GM23248 (cell line): Measurements from ENCODE around the gene RNF40. TPM values are rescaled to one million over a fixed set of nuclear protein-coding genes. Genes with fewer than 3 reads are reported as not detected.
A peak's percentile ranks its signal among the peaks of the same experiment; 100 is the strongest.

ENCODE experiments used
- DNase-seq: peaks from one replicate; pipeline ENCODE4 v3.0.0-alpha.2; 2015
- H2AFZ ChIP-seq: fragments of 200-600 bp; sonication (generic); 2 replicates; pipeline ENCODE4 v1.6.1; 2016; ENCODE audit warnings: antibody characterized with exemption
- H3F3A ChIP-seq: fragments of 200-600 bp; sonication (generic); 2 replicates; pipeline ENCODE4 v1.6.1; 2016; ENCODE audit warnings: mild to moderate bottlenecking, antibody characterized with exemption, mixed run types; ENCODE audit not compliant: insufficient read depth
- H3K27ac ChIP-seq: fragments of 200-600 bp; sonication (generic); 2 replicates; pipeline ENCODE4 v1.5.1; 2016; ENCODE audit warnings: mild to moderate bottlenecking
- H3K27me3 ChIP-seq: fragments of 200-600 bp; sonication (generic); replicated peaks from 2 replicates; pipeline ENCODE4 v1.6.1; 2016; ENCODE audit warnings: mild to moderate bottlenecking; ENCODE audit not compliant: insufficient read depth
- H3K36me3 ChIP-seq: fragments of 200-600 bp; sonication (generic); 2 replicates; pipeline ENCODE4 v1.6.1; 2016; ENCODE audit warnings: low read depth, mild to moderate bottlenecking
- H3K4me1 ChIP-seq: fragments of 200-600 bp; sonication (generic); 2 replicates; pipeline ENCODE4 v1.6.1; 2016; ENCODE audit warnings: mild to moderate bottlenecking; ENCODE audit not compliant: insufficient read depth
- H3K4me2 ChIP-seq: fragments of 200-600 bp; sonication (generic); one replicate; pipeline ENCODE4 v1.6.1; 2016; ENCODE audit warnings: mild to moderate bottlenecking; ENCODE audit not compliant: unreplicated experiment
- H3K4me3 ChIP-seq: fragments of 200-600 bp; sonication (generic); 2 replicates; pipeline ENCODE4 v1.5.1; 2016; ENCODE audit warnings: mild to moderate bottlenecking
- H3K79me2 ChIP-seq: fragments of 200-600 bp; sonication (generic); 2 replicates; pipeline ENCODE4 v1.6.1; 2016; ENCODE audit warnings: mild to moderate bottlenecking; ENCODE audit not compliant: insufficient read depth
- H3K9ac ChIP-seq: fragments of 200-600 bp; sonication (generic); 2 replicates; pipeline ENCODE4 v1.6.1; 2016; ENCODE audit warnings: mild to moderate bottlenecking
- H3K9me2 ChIP-seq: fragments of 200-600 bp; sonication (generic); 2 replicates; pipeline ENCODE4 v1.6.1; 2016; ENCODE audit warnings: mixed run types, mild to moderate bottlenecking, moderate library complexity; ENCODE audit not compliant: insufficient read depth
- H3K9me3 ChIP-seq: fragments of 200-600 bp; sonication (generic); one replicate; pipeline ENCODE4 v1.6.1; 2017; ENCODE audit warnings: low read depth
- H4K20me1 ChIP-seq: fragments of 200-600 bp; sonication (generic); 2 replicates; pipeline ENCODE4 v1.6.0; 2016; ENCODE audit not compliant: insufficient read depth
- EZH2 ChIP-seq: fragments of 200-600 bp; sonication (generic); IDR thresholded peaks from 2 replicates; pipeline ENCODE4 v1.6.1; 2018; ENCODE audit warnings: antibody characterized with exemption, mild to moderate bottlenecking; ENCODE audit not compliant: insufficient read depth, poor library complexity, severe bottlenecking
- EZH2phosphoT487 ChIP-seq: fragments of 200-600 bp; sonication (generic); IDR thresholded peaks from 2 replicates; pipeline ENCODE4 v1.6.1; 2018; ENCODE audit warnings: antibody characterized with exemption, moderate library complexity, mild to moderate bottlenecking, low read depth; ENCODE audit not compliant: insufficient read depth
- WGBS, 2 experiments: methylation state at CpG; one replicate each; pipeline ENCODE4 v1.1.6; 2015 to 2017; ENCODE audit warnings: low lambda C conversion rate in 2 of 2, low coverage in 1 of 2; ENCODE audit errors: missing lambda C conversion rate in 2 of 2; 5-methylcytosine and 5-hydroxymethylcytosine counted together
- in situ Hi-C: fragments of 300-500 bp; cut with MboI; formaldehyde crosslinking; loops from 2 replicates; pipeline ENCODE4 v1.15.0; 2020
- polyA plus RNA-seq: library from polyadenylated mRNA; unstranded; fragments of >200 nt; fragmentation: Nextera tagmentation; extraction: Ambion mirVana; gene quantifications from 2 replicates; pipeline ENCODE4 v1.2.1, GENCODE V29; 2016
- total RNA-seq: library from RNA; depleted of rRNA; stranded (reverse); fragments of >200 nt; shearing (Covaris generic); gene quantifications from 2 replicates; pipeline ENCODE4 v1.2.3, GENCODE V29; 2014

Gene RNF40
- total and polyA plus RNA-seq, 2 experiments from 2014 or later: 71.2 to 97.9 TPM

GRCh38 chr16:30775392-30776188 lies 13.5 kb downstream of the RNF40 start:
- Histone ChIP-seq H3F3A (peaks cover 18% of the 10 kb centered on the region; the same call in 1 of the 2 replicates), H3K4me2 (peak overlapping the region; percentile 99), H2AFZ (peak overlapping the region; percentile 67), H3K4me3 (peak overlapping the region; percentile 79), H3K9me3 (no peaks in the 10 kb centered on the region), H3K27me3 (no peaks in the 10 kb centered on the region), H3K4me1 (peaks cover 12% of the 10 kb centered on the region; the same call in 1 of the 2 replicates), H3K9ac (peak overlapping the region; percentile 93), H3K9me2 (no peaks in the 10 kb centered on the region), H4K20me1 (no peaks in the 10 kb centered on the region), H3K36me3 (peaks cover 4% of the 10 kb centered on the region; the same call in 1 of the 2 replicates), H3K79me2 (0 out of 2 replicates have a peak, but pooled peaks cover 9% of the 10 kb centered on the region), H3K27ac (peak overlapping the region; percentile 74)
- peak; percentile 93 for DNase-seq
- no peak for TF ChIP-seq EZH2
- no peak for TF ChIP-seq EZH2phosphoT487
- in situ Hi-C loops: no loop called here
- 1% methylated on average over 47 to 80 of the region's 81 CpGs for WGBS, 2 experiments

DNA sequence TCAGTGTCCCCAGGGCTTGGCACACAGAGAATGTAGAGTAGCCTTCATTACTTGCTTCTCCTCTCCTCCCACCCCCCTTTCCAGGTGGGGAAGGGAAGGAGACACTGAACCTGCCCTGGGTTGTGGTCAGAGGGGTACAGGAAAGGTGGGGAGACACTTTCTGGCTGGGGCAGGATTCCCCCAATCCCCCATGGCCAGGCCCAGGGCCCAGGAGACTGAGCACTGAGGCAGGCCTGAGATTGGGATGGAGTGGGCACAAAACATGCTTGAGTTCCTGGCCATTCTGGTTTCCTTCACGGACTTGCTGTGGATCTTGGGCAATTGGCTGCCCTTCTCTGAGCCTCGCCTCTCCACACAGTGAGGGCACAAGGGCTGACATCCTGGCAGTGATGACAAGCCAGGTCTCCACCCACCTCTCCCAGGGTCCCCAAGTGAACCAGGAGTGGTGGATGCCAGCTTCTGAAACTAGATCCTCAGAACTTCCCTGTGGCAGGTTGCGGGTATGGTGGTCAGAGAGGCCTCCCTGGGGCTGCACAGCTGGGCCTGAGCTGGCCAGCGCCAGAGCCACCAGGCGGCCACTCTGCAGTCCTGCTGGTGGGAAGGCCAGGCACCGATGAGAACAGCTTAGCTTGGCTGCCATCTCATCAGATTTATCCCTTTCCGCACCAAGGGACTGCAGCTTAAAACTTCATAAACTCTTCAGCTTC lies 15.6 kb downstream of the RNF40 start:
- peak; percentile 20 for DNase-seq
- Histone ChIP-seq H3K9me2 (no peaks in the 10 kb centered on the region), H3K27ac (no peak overlapping the region), H3K36me3 (no peaks in the 10 kb centered on the region), H3K9me3 (no peaks in the 10 kb centered on the region), H3K4me3 (no peak overlapping the region), H4K20me1 (no peaks in the 10 kb centered on the region), H3F3A (peaks cover 14% of the 10 kb centered on the region; the same call in 1 of the 2 replicates), H3K9ac (no peak overlapping the region), H2AFZ (no peak overlapping the region), H3K4me2 (no peak overlapping the region), H3K79me2 (0 out of 2 replicates have a peak, but pooled peaks cover 8% of the 10 kb centered on the region), H3K27me3 (no peaks in the 10 kb centered on the region), H3K4me1 (peaks cover 12% of the 10 kb centered on the region; the same call in 1 of the 2 replicates)
- in situ Hi-C loops: no loop called here
- TF ChIP-seq EZH2 (no peak), EZH2phosphoT487 (no peak)
- WGBS, 2 experiments: 71 to 72% methylated on average over 7 of the region's 7 CpGs

GRCh38 chr16:30778549-30779244 lies 16.6 kb downstream of the RNF40 start:
- Histone ChIP-seq H2AFZ (no peak overlapping the region), H3K4me3 (no peak overlapping the region), H3K4me1 (peaks cover 12% of the 10 kb centered on the region; the same call in 1 of the 2 replicates), H3K9me2 (no peaks in the 10 kb centered on the region), H3K79me2 (0 out of 2 replicates have a peak, but pooled peaks cover 8% of the 10 kb centered on the region), H3K4me2 (no peak overlapping the region), H3K36me3 (no peaks in the 10 kb centered on the region), H3K9me3 (no peaks in the 10 kb centered on the region), H3K27me3 (no peaks in the 10 kb centered on the region), H4K20me1 (no peaks in the 10 kb centered on the region), H3K27ac (no peak overlapping the region), H3K9ac (no peak overlapping the region), H3F3A (peaks cover 14% of the 10 kb centered on the region; the same call in 1 of the 2 replicates)
- 78 to 80% methylated on average over 14 of the region's 14 CpGs for WGBS, 2 experiments
- no peak for DNase-seq
- in situ Hi-C loops: no loop called here
- TF ChIP-seq EZH2: no peak
- no peak for TF ChIP-seq EZH2phosphoT487

DNA sequence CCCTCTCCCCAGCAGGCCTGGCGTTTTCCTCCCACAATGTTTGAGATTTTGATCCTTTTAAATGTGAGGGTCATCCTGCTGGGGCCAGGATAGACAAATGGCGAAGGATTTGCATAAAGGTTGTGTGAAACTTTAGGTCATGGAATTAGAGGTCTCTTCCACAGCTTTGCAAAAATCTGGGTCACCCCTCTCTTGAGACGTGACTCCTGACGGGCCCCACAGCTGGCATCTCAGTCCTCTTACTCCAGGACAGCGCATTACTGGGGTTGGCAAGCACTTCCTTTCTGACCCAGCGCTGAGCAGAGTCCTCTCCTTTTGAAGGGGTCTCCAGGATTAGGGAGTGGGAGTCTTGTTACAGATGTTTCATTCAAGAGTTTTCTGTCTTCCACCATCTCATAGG lies 17.5 kb downstream of the RNF40 start:
- in situ Hi-C loops: no loop called here

More for the DNA sequence above, 17.5 kb downstream of the RNF40 start:
- Histone ChIP-seq H3K27ac (no peak overlapping the region), H3K27me3 (no peaks in the 10 kb centered on the region), H3K4me1 (peaks cover 9% of the 10 kb centered on the region; the same call in 1 of the 2 replicates), H3K4me3 (no peak overlapping the region), H3K36me3 (no peaks in the 10 kb centered on the region), H4K20me1 (no peaks in the 10 kb centered on the region), H3F3A (peaks cover 10% of the 10 kb centered on the region; the same call in 1 of the 2 replicates), H3K9me2 (no peaks in the 10 kb centered on the region), H3K9me3 (no peaks in the 10 kb centered on the region), H3K9ac (no peak overlapping the region), H3K4me2 (no peak overlapping the region), H2AFZ (no peak overlapping the region), H3K79me2 (peaks cover 10% of the 10 kb centered on the region)
- WGBS, 2 experiments: 84 to 86% methylated on average over 6 of the region's 6 CpGs
- no peak for DNase-seq
- TF ChIP-seq EZH2phosphoT487 (no peak), EZH2 (no peak)
